ENCODE results near the gene PARVA.

The PARVA gene

DNA sequence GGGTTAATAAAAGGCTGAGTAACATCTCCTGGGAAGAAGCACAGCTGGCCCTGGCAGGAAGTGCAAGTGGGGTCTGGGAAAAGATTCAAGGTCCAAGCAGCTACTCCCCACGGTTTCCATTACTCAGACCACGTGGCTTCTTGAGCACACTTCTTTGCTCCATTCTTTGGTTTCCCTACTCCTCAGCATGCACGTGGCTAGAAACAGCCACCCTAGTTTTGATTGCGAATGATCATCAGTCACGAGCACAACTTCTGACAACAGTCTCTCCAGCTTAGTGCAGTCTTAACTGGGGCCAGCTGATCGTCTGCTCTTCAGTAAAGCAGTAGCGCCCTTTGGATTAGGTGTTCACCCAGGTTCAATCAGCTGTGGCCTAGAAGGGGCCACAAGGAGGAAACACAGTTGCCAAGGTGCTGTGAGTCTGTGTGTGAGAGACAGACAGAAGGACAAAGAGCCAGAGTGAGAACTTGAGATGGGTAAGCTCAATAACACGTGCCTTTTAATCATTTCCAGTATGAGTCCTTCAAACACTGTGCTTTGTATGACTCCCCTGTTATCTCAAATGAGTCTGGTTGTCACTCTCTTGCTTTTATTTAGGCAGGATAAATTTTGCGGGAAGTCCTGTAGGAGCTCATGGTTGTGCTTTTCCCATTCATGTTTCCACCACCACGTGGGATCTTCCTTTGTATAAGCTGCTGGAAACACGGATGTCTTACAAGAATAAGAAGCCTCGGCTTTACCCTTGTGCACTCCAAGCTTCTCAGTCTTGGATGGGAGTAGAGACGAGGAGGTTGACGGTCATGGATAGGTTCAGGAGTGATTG is 901 bp upstream of the PARVA start:
- no peak for DNase-seq (ENCODE audit: low read depth)

DNA sequence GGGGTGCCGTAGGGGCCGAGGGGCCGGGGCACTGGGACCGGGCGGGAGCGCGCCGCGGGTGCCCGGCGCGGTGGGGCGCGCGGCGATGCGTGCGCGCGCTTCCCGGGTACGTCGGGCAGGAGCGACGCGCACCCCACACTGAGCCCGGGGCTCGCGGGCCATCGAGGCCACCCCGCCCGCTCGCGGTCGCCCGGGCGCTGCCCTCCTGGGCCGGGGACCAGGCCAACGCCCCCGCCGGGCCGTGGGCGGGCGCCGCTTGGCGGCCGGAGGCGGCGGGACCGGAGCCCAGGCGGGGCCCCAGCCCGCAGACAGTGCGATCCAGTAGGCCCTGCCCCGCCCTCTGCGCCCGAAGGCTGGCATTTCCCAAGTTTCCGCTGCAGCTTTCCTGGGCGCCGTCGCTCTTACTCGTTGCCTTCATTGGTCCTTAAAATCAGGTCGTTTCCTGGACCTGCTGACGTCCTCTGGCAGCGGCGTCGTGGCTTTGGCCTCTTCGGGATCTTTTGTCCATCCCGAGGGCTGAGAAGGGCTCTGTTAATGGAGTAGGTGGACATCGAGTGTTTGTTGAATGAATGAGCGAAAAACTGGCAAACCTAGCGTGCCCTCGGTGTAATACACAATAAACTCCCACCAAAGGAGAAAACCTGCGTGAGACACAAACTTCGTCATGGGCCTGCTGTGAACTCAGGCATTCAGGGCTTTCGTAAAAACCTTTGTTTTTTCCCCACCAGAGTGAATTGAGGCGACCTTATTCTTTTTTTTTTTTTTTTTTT is 638 bp downstream of the PARVA start:
- no peak for DNase-seq (ENCODE audit: low read depth)

DNA sequence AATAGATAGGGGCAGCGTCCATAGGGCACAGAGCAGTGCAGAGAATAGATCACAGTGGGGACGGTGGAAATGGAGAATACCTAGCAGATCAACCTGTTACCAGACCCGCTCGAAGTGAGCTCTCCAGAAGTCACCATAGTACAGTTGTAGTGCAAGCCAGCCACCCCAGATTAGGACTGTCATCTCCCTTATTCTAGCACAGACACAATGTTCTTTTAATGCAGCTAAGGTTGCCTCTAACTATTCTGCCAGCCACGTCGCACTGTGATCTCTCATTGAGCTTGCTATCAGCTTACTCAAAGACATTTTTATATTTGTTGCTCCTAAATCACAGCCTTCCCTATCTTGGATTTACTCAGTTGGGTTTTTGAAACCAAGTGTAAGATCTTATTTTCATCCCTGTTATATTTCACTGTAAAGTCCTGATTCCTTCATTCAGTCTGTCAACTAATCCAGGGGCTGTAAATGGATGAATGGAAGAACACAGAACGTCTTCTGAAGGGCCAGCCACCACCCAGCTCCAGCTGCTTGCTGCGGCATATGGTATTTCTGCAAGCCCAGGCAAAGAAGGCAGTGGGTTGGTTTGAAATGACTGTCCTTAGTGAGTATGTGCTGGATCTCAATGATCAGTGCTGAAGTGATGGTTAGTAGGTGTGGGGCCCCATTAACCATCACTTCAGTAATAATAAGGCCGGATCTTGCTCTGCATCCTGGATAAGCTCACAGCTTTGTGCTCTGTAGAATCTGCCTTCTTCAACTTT is 3.4 kb downstream of the PARVA start:
- DNase-seq (ENCODE audit: low read depth): no peak

DNA sequence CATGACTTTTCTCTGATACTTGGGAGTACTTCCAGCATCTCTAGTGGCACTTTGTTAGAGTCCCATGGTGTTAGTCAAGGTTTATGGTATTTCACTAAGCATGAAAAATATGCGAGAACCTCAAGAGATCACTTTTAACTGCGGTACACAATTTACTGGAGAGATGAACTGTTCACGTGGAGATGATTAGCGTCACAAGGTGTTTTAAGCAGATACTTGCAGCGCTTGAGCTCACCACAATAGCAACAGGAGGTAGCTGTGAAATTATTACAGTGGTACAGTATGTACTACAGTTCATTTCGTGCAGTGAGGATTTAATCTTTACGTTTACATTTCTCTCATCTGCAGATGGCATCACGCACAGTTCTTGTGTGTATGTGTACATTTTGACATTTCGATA is 4.5 kb downstream of the PARVA start:
- no peak for DNase-seq (ENCODE audit: low read depth)

DNA sequence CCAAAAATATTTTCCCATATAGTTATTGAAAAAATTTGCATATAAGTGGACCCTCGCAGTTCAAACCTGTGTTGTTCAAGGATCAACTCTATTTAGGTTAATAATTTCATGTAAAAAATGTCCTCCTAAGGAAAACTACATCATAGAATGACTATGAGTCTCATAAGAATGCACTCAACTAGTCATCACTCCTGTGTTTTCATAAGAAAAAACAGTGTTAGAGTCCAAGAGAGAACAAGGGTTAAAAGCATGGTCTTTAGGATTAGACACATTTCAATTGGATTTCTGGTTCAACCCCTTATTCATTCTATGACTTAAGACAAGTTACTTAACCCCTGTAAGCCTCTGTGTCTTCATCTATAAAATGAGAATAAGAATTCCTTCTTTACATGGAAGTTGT is 5.1 kb downstream of the PARVA start:
- no peak for DNase-seq (ENCODE audit: low read depth)

DNA sequence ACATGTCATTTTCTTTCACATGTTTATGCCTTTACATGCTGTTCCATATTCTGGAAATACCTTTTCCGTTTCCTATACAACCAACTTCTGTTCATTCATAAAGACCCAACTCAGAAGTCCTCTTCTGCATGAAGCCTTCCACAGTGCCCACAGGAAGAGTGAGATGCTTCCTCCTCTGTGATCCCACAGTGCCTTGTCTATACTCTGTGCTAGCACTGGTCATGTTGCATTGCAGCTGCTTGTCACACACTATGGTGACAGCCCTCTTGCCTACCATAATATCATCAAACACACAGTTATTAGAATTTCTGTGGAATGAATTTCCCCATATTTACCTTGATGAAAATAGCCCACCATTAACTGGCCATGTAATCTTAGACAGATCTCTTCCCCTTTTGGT is 8.9 kb downstream of the PARVA start:
- no peak for DNase-seq (ENCODE audit: low read depth)

DNA sequence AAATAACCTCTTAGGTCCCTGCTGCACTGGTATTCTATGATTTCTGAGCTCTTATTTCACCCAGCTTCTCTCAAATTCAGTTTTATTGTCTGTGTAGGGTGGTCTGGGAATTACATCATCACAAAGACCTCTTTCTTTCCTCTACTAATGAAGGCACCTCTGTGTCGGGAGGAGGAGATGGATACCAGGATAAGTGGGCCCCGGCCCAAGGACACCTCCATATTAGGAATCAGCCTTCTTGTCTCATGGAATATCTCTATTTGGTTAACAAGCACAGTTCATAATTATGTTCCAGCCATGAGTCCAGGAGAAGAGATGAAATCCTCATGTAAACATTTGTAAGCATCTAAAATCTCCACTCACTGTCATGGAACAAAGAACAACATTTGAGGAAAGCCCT is 9.4 kb downstream of the PARVA start:
- no peak for DNase-seq (ENCODE audit: low read depth)

DNA sequence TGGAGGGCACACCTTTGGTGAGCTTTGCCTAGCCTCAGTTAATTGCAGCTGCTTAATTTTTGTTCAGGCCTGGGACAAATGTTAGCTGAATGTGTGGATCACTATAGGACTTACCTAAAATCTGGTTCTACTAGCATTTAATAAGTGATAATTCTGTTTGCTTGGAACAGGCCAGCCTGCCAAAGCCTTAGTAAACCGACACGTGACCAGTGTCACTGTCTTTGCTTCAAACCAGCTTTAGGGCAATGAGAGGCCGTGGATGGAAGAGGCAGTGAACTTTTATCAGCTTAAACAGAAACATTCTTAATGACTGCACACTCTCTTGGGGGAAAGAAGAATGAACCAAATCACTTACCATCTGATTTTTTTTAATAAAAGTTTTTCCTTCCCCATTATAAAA is 10.8 kb downstream of the PARVA start:
- DNase-seq (ENCODE audit: low read depth): no peak

DNA sequence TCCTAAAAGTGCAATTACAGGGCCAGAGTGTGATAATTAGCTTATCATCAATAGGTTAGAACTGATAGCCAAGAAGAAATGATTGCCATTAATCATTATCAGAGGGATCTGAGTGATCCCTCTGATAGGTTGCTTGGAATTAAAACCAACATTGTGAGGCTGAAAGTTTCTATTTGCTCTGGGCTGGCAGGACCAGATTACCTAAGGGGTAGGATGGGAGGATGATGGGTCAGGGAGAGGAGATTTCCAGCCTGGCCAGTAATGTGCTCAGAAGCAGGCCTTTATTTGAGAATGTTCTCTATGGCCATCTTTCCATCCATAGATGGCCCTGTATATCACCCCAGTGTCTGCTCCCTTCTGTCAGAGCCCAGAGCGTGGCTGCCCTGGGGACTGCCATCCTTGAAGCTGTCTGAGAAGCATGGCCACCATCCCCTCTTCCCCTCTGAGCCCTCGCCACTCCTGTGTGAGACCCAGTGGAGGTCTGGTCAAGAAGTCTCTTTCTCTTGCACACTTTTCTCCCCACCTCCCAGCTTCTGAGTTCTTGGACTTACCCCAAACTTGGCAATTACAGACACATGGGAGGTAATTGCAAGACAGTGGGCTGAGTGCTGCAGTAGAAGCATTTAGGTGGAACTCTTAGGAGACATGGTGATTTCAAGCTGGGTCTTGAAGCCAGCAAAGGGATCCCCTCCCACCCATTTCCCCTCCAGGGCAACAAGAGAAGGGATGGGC is 11.7 kb downstream of the PARVA start:
- no peak for DNase-seq (ENCODE audit: low read depth)

DNA sequence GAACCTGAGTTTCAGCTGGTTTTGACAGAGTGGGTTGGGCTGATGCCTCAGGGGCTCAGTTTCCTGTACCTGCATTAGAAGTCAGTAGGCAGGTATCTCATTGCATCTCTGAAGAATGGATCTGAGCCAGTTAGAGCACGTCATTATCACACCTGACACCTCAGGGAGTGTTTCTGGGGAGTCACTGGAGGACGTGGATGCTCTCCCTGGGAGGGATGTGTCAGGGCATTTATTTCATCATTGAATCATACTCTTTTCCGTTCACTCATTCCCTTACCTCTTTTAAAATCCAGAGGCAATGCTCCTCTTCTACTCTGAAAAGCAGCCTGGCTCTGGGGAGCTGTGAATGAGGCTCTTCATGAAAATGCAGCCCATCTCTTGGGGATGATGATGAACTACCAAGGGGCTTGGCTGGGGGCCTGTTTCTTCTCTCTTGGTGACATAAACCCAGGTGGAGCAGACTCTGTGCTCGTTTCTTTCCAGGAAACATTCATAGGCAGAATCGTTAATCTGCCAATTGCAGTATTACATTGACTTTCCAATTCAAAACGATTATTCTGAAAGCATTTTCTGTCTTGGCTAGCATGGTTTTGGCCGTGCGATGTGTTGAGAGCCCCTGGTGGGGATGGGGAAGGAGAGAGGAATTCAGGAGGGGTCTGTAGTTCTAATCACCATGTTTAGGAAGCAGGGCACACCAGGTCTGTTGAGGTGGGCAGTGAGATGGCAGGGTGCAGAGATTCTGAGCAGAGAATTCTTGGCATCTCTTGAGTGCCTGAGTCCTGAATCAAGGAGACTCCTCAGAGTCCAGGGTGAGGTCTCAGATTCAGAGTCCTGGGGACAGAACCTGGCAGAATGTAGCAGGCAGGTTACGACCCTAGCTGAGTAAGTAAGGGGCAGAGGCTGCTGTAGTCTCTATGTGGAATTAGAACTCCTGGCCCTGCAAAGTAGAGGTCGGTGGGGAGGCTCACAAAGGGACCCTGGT is 12.6 kb downstream of the PARVA start:
- DNase-seq (ENCODE audit: low read depth): no peak

DNA sequence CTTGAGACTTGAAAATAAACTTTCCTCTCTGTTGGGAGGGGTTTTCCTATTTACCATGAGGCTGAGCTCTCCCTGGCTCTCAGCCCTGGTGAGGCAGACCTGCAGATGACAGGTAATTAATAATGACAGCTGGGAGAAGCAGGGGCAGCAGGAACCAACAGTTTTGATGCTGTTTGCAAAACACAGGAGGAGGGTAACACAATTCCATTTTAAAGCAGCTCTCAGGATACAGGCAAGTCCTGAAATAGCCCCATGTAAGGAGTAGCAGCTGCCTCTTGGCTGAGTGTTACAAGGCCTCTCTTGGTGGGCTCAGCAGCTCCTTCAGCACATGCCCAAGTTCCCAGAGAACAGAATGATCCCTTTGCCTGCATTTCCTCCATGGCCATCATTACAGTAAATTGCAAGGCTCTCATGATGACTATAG is 13.3 kb downstream of the PARVA start:
- no peak for DNase-seq (ENCODE audit: low read depth)

DNA sequence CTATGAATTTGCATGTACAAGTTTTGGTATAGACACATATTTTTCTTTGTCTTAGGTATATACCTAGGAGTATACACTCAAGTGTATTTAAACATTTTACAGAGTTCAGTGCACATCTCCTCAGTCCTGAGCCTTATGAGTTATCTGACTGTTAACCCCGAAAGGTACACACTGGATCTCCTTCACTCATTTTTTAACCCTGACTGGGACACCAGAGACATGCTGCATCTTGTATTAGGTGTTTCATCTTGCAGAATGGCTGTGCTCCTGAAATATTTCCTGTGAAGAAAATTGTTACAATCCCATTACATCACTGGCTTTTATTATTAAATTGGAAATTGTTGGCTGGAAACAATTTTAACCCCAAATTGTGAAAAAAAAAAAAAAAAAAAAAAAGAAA is 15.3 kb downstream of the PARVA start:
- no peak for DNase-seq (ENCODE audit: low read depth)

DNA sequence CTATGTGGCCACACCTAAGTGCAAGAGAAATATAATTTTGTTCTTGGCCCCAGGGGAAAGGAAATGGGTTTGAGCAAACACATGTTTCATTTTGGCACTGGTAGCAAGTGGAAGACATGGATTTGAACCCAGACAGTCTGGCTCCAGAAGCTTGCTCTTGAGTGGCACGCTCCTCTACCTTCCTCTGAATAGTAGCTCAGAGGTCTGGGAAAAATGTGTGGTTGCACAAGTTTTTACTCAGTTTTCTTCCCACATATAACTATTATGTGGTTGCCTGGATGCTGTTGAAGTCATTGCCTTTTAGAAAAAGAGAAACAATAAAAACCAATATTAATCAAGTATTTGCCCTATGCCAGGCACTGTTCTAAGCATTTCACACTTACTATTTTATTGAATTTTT is 16.3 kb downstream of the PARVA start:
- no peak for DNase-seq (ENCODE audit: low read depth)

DNA sequence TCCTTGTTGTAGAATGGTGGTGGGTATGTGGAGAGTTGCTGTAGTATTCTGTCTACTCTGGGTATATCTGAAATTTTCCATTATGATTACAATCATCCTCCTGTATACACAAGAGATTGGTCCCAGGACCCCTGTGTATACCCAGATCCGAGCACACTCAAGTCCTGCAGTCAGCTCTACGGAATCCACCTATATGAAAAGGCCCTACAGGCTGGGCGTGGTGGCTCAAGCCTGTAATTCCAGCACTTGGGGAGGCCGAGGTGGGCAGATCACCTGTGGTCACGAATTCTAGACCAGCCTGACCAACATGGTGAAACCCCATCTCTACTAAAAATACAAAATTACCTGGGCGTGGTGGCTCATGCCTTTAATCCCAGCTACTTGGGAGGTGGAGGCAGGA is 17.2 kb downstream of the PARVA start:
- no peak for DNase-seq (ENCODE audit: low read depth)

DNA sequence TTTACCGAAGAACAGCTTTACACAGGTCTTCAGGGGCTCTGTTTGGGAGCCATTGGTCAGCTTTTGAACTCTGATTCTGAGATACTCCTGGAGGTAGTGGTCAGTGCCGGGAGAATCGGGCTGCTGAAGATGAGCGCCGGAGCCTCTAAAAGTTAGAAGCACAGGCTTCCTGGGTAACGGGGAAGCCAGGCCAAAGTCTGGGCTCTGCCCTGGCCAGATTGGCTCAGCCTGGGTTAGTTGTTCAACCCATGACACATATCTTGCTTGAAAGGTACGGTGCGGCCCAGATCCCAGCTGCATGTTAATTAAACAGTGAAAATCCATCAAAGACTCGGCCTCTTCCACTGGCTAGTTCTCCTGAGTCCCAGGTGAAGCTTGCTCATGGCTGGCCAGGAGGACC is 18.0 kb downstream of the PARVA start:
- DNase-seq (ENCODE audit: low read depth): no peak

DNA sequence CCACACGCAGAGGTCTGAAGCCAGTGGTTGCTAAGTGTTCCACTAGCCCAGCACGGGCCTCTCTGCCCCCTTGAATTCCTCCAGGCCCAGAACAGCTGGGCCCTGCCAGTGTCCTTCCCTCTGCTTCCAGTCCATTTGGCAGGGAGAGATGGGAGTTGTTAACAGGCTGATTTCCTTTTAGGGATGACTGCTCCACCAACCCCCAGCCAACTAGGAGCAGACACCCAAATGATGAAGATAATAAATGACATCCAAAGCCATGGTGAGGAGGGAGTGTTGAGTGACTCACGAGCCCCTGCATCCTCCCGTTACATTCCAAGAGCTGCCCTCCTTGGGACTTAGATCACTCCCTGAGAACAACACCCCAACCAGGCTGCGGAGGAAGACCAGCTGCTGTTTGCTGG is 20.6 kb downstream of the PARVA start:
- DNase-seq (ENCODE audit: low read depth): no peak

DNA sequence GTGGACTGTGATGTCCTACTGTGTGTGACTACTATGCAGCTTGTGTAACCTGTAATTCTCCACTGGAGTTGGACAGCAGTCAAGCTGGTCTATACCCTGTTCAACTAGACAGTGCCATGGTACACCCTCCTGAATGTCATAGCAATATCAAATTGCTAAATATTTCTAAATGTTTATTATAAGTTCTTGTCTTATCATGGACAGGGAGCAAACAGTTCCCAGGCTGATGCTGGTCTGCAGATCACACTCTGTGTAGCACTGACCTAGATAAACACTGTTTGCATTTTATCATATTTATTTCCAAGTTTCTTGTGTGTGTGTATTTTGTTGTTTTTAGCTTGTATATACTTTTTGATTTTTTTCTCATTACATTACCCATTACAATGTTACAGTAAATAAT is 22.0 kb downstream of the PARVA start:
- no peak for DNase-seq (ENCODE audit: low read depth)

DNA sequence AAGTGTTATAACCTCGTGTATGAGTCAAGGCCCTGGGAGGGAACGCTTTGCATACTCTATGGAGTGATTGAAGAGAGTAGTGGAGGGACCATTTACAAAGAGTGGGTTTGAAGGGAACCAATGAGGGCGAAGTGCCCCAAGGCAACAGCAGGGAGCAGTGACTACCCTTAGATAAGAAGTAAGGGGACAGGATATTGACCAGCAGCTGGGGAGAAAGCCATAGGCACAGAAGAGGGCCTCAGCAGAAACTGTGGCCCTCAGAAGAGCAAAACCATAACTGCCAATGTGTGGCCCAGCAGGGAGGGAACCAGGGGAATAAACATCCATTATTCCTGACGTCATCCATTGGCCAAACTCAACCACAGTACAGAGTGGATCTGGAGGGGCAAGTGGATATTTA is 24.7 kb downstream of the PARVA start:
- no peak for DNase-seq (ENCODE audit: low read depth)

DNA sequence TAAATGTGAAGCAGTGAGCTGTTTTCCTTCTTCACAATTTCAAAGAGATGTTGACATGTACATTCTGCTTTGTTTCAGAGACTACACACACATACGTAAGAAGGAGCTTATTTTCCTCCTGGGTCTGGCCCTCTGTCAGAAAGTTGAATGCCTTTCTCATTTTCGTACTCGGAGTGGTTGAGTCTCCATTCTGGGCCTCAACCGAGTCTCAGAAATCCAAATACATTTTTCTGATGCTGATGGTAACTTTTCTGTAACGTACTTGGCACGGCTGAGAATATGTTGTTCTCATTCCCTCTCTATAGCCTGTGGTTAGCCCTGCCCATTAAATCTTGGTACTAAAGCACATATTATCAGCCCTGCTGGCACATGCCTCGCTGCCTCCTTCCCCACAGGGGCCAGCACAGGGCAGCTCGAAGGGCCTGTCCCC is 25.3 kb downstream of the PARVA start:
- no peak for DNase-seq (ENCODE audit: low read depth)

DNA sequence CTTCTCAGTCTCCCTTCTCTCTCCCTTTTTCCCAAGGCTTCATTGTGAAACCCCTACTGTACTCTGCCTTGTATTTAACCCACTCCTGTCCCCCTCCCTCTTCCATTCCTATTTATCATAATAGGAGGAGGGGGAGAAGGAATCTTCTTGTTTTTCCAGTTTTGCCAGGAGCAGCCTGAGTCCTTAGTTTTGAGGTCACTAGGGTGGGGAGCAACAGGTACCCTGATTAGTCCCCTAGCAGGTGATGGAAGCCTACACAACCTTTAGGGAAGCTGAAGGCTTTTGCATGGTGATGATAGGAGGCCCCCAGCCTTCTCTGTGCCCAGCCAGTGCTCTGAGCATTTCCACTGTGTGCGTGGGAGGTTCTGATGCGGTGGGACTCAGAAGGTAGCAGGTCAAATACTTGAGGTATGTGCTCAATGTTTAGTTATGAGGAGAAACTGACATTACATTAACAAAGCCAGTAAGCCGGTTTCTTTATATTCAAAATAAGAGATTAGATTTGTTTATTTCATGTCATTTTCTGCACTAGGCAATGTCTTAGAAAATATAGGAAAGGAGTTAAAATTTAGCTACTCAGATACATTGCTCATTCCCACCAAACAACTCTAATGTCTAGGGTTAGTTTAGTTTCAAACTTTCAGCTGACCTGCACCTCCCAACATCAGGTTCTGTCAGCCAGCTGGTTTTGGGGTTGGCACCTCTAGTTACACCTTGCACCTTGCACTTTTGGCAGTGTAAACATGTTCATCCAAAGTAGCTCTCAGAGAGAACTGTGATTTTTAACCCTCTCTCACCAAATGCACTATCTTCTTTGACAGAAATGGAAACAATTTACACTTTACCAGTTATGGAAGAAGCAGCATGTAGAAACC is 26.0 kb downstream of the PARVA start:
- no peak for DNase-seq (ENCODE audit: low read depth)
